Measurements from ENCODE around the gene ACSM2B.
"Not testable (repeated sequence)": the region's sequence is repeated elsewhere in the genome, so short reads cannot be mapped to it uniquely, and the experiment has no call there.

Gene ACSM2B, protein sequence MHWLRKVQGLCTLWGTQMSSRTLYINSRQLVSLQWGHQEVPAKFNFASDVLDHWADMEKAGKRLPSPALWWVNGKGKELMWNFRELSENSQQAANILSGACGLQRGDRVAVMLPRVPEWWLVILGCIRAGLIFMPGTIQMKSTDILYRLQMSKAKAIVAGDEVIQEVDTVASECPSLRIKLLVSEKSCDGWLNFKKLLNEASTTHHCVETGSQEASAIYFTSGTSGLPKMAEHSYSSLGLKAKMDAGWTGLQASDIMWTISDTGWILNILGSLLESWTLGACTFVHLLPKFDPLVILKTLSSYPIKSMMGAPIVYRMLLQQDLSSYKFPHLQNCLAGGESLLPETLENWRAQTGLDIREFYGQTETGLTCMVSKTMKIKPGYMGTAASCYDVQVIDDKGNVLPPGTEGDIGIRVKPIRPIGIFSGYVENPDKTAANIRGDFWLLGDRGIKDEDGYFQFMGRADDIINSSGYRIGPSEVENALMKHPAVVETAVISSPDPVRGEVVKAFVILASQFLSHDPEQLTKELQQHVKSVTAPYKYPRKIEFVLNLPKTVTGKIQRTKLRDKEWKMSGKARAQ

GRCh38 chr16:20576145-20576544 lies at the start of gene ACSM2B:
ACSM2B (minus strand) TSS chr16:20576367; CDS start chr16:20564845, 11,522 bp downstream.
- in situ Hi-C loops (cut with MboI; ENCODE audit: low sequenced_read_pairs, unreplicated experiment); DNase-seq (ENCODE audit: low spot score): not testable (repeated sequence)

DNA sequence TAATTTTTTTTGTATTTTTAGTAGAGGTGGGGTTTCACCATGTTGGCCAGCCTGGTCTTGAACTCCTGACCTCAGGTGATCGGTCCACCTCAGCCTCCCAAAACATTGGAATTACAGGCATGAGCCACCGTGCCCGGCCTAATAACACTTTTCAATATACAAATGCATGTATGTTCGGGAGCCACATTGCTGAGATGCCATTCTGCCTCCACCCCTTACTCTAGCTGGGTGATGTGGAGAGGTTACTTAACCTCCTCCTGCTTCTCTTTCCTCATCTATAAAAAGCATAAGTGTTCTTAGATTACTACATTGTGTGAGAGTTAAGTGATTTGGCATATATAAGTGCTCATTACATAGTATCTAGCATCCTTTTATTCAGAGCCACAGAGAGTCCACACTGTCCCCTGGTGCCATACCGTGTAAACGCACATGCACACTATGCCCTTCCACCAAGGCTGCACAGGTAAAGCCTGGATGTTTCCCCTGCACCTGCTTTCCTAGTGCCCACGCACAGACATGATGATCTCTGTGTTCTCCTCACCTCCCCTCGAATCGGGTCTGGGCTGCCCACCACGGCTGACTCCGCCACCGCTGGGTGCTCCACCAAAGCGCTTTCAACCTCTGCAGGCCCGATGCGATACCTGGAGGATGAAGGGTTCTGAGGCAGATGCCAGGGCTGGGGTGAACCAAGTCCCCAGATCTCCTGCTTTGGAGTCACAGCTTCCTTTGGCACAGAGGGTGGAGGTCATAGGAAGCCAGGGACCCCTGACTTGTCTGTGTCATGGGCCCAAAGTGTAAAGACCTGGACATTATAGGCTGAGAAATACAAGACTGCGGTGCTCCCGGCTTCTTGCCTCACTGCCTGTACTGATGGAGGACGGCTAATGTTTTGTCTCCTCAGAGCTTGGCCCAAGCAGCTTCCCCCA lies 49.0 kb upstream of the ACSM2B start:
- DNase-seq (ENCODE audit: low spot score), result no peak
- TF ChIP-seq, protein P1, sequence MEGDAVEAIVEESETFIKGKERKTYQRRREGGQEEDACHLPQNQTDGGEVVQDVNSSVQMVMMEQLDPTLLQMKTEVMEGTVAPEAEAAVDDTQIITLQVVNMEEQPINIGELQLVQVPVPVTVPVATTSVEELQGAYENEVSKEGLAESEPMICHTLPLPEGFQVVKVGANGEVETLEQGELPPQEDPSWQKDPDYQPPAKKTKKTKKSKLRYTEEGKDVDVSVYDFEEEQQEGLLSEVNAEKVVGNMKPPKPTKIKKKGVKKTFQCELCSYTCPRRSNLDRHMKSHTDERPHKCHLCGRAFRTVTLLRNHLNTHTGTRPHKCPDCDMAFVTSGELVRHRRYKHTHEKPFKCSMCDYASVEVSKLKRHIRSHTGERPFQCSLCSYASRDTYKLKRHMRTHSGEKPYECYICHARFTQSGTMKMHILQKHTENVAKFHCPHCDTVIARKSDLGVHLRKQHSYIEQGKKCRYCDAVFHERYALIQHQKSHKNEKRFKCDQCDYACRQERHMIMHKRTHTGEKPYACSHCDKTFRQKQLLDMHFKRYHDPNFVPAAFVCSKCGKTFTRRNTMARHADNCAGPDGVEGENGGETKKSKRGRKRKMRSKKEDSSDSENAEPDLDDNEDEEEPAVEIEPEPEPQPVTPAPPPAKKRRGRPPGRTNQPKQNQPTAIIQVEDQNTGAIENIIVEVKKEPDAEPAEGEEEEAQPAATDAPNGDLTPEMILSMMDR (IDR thresholded peaks at IDR 0.05; ENCODE audit: borderline replicate concordance, control extremely low read depth, extremely low read depth, insufficient read depth, missing control alignments), result no peak
- in situ Hi-C loops (cut with MboI; ENCODE audit: low sequenced_read_pairs, unreplicated experiment), result no loop called here

DNA sequence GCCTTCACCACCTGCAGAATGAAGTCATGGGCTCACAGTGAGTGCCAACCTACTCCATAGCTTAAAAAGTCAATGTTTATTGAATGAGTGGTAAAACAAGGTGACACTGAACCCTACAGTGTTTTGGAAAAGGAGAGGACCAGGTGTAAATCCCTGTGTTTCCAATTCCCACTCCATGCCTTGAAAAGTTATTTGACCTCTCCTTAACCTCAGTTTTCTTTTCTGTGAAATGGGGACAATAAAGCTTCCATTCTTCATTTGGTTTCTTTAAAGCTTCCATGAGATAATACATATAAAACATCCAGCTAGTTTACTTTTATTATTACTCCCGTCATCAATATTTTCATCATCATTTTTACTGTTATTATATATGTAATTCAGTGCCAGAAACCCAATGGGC lies 48.0 kb upstream of the ACSM2B start:
- DNase-seq (ENCODE audit: low spot score), result no peak
- in situ Hi-C loops (cut with MboI; ENCODE audit: low sequenced_read_pairs, unreplicated experiment), result no loop called here
- TF ChIP-seq, protein P1 (IDR thresholded peaks at IDR 0.05; ENCODE audit: borderline replicate concordance, control extremely low read depth, extremely low read depth, insufficient read depth, missing control alignments), result no peak

DNA sequence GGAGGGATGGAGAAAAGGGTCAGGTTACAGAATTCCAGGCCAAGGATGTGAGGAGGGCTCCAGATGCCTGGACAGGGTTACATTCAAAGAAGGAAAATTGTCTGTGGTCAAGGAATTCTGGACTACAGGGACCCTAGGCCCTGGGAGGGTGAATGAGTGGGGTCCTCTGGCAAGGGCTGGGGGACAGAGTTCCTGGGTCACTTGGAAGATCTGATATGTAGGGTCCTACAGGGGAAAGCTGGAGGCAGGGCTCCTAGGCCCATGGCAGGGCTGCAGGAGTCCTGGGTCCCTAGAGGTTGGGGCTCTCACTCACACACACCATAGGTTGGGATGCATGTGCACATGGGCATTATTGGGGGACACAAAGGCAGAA lies 46.3 kb upstream of the ACSM2B start:
- TF ChIP-seq, protein P1 (IDR thresholded peaks at IDR 0.05; ENCODE audit: borderline replicate concordance, control extremely low read depth, extremely low read depth, insufficient read depth, missing control alignments), result no peak
- in situ Hi-C loops (cut with MboI; ENCODE audit: low sequenced_read_pairs, unreplicated experiment), result no loop called here
- no peak for DNase-seq (ENCODE audit: low spot score)

DNA sequence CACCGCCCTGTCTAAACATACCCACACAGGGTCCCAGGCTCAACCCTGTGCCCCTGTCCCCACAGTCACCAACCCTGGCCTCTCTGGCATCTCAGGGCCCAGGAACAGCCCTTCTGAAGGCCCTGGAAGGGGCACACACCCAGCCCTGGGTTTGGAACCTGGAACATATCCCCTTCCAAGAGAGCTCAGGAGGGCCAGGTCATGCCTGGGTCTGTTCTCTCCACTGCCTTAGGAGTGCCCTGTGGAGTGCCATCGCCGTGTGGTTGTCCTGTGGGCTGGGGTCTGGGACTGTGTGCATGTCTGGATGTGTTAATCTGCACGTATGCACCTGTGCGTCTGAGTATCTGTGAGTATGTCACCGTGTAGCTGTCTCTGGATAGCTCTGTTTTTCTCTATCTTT lies 45.2 kb upstream of the ACSM2B start:
- TF ChIP-seq, protein P1 (IDR thresholded peaks at IDR 0.05; ENCODE audit: borderline replicate concordance, control extremely low read depth, extremely low read depth, insufficient read depth, missing control alignments), result no peak
- in situ Hi-C loops (cut with MboI; ENCODE audit: low sequenced_read_pairs, unreplicated experiment), result no loop called here

DNA sequence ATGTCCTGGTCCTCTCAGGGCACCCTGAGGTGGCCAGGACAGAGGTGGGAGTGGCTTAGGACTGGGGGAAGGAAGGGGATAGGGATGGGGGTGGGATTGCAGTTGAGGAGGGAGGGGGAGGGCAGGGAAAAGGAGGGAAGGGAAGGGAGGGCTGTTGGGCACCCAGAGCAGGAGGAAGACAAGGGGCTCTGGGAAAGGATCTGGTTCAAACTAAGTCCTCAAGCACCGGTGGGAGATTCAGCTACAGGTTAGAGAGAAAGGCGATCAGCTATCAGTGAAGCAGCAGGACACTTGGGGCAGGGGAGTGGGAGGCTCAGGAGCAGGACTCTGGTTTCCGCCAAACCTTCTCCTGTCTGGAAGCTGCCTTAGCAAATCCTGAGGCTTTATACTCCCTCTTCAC lies 44.6 kb upstream of the ACSM2B start:
- in situ Hi-C loops (cut with MboI; ENCODE audit: low sequenced_read_pairs, unreplicated experiment), result no loop called here
- TF ChIP-seq, protein P1 (IDR thresholded peaks at IDR 0.05; ENCODE audit: borderline replicate concordance, control extremely low read depth, extremely low read depth, insufficient read depth, missing control alignments), result no peak
- DNase-seq (ENCODE audit: low spot score), result no peak

More for the DNA sequence above, 45.2 kb upstream of the ACSM2B start:
- DNase-seq (ENCODE audit: low spot score), result no peak

All from GM13976 (cell line).